Measurements from ENCODE around the gene ADARB2. TPM values are rescaled to one million over a fixed set of nuclear protein-coding genes. Genes with fewer than 3 reads are reported as not detected.

The ADARB2 gene
- total RNA-seq, 2 experiments from 2014 or later: not detected

DNA sequence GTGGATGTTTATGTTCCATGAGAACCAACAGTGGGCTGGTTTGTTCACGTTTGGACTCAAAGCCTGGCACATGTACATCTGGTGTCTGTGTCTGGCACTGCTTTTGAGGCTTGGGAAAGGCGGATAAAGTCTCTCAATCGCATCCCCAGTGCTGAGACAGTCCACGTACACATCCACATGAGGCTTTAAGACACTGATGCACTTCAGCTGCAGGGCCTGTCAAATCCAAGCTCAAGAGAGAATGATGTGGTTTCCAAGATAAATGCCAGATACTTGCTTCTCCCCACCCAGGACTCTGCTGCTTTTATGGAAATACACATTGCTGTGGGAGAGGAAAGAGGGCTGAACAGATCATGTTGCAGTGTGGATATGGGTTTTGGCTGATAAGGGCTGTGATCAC, 178.4 kb downstream of the ADARB2 start:
- CTCF ChIA-PET: no interaction called here

DNA sequence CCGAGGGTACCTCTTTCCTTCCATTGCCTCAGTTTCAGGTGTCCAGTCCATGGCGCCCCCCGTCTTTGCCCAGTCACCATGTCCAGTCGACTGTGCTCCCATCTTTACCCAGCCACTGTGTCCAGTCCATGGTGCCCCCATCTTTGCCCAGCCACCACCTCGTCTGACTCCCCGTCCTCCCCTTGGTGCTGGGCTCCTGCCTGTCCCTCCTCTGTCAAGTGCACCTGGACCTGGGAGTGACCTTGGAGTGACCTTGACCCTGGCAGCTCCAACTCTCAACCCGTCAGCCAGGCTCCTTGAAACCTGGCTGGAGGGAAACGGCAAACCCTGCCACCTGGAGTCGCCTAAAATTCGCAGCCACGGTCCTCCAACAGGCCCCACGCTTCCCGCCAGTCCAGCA, 180.2 kb downstream of the ADARB2 start:
- ChIA-PET POLR2A (no interaction called here), CTCF (no interaction called here)

More for the DNA sequence above, 178.4 kb downstream of the ADARB2 start:
- POLR2A ChIA-PET: no interaction called here

DNA sequence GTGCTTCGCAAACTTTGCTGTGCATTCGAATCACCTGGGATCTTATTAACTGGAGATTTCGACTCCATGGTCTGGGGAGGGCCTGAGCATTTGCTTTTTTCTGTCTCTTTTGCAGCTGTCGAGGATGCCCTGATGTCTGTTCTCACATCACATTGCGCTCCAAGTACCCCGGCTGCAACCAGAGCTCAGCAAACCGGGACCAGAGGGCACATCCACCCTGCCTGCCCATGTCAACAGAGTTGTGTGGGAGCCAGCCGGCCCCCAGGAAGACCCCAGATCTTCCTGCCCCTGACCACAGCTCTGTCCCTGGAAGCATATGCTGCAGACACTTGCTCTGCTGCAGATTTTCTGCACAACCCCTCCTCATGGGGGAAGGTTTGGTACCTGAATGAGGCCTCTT, 180.8 kb downstream of the ADARB2 start:
- CTCF ChIA-PET: no interaction called here
- POLR2A ChIA-PET: no interaction called here

DNA sequence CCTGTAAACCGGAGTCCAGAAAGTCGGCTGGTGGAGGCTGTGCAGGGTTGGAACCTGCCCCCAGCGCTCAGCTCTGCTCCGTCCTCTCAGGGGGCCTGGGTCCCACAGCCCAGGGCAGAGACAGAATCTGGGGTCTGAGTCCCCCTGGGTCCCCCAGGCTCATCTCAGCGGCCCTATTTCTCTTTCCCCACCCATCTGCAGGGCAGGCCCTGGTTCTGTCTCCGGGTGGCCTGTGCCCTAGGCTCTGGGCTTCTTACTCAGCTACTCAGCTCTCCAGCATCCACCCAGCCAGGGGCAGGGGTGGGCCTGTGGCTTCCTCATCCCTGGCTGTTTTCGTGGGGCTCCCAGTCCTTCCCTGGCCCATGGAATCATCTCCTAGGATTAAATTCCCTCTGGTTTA, 183.4 kb downstream of the ADARB2 start:
- CTCF ChIA-PET: no interaction called here
- POLR2A ChIA-PET: no interaction called here

DNA sequence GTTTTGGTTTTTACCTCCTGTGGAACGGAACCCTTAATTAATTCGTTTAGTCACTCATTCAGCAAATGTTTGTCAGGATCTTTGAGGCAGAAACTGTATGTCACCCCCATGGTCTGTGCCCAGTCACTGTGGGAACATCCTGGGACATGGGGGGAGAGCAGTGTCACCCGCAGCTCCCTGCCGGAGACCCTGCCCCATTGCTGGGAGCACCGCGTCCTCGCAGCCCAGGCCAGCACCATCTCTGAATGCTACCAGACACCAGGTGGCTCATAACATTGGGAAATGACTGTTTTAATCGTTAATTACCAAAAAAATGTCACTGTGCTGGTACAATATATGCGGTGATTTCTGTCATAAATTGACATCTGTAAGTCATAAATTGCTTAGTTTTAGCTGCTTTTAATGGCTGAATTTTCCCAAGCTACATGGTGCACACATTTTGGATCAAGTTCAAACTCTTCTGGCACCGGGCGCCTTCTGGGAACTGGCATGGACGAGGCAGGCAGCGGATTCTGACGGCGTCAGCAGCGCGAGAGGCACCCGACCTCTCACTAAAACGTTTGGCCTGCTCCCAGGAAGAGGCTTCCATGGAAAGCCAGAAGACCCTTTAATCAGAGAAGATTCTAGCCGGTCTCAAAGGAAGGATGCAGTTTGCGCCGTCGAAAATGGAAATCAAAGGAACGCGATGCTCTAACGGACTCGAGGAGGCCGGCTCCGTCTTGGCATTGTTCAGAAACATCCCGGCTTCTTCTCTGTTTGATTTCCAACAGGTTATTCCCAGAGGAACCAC, 184.2 kb downstream of the ADARB2 start:
- POLR2A ChIA-PET: no interaction called here
- CTCF ChIA-PET: no interaction called here

DNA sequence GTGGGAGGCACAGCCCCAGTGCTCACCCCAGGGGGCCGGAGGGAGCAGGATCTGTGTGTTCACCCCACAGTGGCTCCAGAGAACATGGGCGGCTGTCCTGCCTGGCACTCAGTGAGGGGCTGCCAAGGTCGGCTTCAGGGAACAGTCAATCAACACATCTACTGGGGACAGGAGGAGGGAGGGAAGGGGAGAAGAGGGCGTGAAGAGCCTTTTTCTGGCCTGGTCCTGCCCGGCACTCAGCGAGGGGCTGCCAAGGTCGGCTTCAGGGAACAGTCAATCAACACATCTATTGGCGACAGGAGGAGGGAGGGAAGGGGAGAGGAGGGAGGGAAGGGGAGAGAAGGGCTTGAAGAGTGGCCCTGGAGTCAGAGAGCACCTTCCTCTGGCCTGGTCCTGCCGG, 184.9 kb downstream of the ADARB2 start:
- ChIA-PET POLR2A (no interaction called here), CTCF (no interaction called here)

DNA sequence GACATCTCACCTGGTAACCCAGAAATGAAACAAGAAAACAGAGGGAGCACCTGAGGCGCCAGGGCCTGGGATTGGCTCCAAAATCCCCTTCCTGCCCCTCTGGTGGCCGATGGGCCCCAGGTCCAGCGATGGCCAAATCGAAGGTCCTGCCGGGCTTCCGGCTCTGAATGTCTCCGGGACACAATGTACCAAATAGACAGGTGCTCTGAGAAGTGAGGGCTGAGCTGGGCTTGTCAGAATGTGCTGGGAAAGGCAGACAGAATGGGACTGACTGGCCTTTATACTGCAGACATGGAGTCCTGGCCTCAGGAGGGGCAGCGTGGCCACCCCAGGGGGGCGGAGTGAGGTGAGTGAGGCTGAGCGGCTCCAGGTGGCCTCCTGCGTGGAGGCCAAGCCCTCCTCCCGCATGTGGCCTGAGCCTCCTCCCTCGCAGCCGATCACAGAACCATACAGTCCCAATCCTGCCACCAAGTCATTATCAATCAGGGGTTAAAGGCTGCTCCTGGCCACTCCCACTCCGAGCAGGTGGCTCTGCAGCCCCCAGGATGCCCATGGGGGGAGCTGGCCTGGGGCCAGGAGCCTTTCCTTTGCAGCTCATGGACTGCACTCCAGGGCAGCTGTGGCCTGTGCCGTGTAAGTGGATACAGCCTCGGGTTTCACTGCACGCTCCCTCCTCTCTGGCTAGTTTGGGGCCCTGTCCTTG, 185.5 kb downstream of the ADARB2 start:
- POLR2A ChIA-PET: no interaction called here

DNA sequence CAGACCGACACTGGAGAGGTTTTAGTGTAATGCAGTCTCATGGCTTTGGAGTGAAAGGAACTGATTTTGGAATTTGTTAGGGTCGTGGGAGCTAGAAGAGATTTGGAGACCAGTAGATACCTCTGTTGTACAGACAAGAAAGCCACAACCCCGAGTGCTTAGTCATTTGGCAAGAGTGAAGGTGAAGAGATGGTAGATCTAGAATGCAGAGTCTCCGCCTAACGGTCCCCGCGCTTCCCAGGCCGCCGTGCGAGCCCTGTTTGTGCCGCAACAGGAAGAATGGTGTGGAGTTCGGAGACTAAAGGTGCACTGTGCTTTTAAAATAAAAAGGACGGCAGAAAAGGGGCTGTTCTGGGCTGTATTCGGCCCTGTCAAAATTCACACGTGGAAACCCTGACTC, 186.7 kb downstream of the ADARB2 start:
- CTCF ChIA-PET: no interaction called here
- POLR2A ChIA-PET: no interaction called here

More for the DNA sequence above, 185.5 kb downstream of the ADARB2 start:
- CTCF ChIA-PET: no interaction called here

DNA sequence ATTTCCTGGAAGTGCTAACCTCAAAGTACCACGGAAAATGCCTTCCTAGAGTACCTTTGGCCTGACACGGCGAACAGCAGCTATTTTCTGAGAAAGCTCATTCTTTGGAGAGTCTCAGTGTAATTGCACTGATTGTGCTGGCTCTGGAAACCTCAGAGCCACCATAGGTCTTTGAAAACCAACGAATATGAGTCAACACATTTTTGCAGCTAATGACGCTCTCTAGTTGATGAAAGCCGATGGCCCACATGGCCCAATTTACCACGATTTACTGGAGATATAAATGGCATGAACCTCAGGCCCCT, 187.1 kb downstream of the ADARB2 start:
- ChIA-PET CTCF (no interaction called here), POLR2A (no interaction called here)

DNA sequence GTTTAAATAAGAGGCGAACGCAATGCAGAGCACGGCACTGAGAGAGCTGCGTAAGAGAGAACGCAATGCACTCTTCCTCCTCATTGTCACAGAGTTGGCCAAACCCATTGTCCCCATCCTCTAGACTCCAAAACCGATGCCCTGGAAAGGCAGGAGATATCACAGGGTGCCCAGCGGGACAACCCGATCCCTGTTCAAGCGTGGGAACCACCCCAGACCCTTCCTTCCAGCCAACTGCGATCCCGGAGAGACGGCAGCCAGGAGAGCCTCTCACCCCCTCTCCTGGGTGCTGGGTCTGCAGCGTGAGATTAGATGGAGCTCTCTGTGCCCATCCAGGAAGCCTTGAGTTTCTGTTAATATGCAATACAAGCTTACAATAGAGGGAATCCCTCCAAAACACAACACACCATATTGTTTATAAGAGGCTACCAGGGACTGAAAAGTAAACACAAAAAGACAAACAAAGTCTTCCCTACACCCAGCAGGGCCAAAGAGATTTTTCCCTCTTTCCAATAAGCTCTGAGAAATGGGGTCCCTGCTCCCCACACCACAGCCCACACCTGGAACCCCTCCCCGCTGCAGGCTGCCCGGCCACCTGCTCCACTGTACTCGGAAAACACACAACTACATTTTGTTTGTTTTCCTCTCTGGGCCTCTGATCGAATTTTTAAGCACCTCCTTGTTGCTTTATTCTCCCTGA, 187.6 kb downstream of the ADARB2 start:
- POLR2A ChIA-PET: no interaction called here
- CTCF ChIA-PET: no interaction called here

DNA sequence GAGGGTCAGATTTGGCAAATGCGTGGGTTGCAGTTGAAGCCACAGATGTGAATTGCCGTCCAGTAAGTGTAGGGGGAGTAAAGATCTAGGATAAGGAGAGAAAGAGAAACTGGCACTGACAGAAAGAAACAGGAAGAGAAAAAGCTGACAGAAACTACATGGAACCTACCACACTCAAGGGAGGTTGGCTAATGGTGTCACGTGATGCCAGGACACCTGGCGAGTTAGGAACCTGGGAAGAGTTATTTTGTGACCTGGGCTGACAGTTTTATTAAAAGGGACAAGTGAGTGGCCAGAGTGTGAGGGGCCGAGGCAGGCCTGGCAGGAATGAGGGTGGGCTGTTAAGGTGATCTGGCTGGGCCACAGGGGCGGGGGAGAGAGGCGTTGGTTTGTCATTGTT, 188.7 kb downstream of the ADARB2 start:
- CTCF ChIA-PET: no interaction called here
- POLR2A ChIA-PET: no interaction called here

DNA sequence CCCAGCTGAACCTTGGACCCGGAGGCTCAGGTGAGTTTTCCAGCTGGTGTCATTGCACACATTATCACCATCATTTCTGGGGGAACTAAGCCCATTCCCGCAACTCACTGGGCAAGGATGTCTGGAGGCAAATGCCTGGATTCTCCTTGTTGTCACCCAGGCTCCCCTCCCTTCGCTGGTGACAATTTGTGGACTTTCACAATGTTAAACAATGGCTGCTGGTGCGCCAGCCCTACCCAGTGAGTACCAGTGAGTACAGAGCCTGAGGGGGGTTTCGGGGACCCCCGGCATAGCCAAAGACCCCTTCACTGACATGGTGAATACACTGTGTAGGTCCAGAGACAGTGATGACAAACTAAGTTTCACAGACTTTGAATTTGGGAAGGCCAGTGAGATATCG, 189.2 kb downstream of the ADARB2 start:
- CTCF ChIA-PET: no interaction called here
- POLR2A ChIA-PET: no interaction called here

DNA sequence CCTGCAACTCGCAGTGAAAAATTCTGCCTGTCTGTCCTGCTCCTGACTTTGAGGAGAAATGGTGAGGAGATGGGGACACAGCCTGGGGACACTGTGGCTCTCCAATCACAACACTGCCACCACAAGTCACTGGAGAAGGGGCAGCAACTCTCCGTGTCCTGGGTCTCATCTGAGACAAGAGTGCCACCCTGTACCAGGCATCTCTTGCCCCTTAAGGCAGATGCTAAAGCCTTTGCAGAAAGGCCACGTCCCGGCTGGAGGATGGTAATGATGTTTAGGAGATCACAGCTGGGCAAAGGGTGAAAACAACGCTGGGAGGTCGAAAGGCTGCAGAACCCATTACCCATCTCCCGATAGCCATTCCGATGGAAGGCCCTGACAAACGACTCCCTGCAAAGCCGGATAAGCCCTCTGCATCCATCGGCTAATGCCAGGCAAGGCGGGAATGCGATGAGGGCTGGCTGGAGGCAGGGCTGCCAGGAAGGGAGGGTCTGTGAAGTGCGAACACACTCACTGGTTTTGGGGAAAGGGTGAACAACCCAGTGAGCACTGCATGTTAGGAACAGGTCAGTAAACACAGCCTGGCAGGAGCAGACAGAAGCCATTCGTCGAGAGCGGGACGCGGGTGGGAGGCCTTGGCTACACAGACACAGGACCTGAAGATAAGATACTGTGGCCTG, 190.8 kb downstream of the ADARB2 start:
- CTCF ChIA-PET: no interaction called here
- POLR2A ChIA-PET: no interaction called here

DNA sequence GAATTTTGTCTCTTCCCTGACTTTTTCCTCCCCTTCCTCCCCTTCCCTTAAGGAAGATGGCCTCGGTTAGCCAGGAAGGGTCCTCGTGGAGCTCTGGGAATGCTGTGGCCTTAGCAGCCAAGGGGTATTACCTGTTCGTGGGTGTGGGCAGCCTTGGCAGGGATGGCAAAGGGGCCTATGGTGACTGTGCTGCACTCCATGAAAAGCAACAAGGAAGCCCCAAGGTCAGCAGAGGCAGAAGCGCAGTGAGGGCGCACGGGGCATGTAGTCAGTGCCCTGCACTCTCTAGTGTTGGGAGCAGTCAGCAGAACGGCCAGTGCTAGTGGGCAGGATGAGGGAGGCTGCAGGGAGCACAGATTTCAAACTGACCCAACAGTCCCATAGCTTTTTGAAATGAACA, 191.8 kb downstream of the ADARB2 start:
- POLR2A ChIA-PET: no interaction called here
- CTCF ChIA-PET: no interaction called here

DNA sequence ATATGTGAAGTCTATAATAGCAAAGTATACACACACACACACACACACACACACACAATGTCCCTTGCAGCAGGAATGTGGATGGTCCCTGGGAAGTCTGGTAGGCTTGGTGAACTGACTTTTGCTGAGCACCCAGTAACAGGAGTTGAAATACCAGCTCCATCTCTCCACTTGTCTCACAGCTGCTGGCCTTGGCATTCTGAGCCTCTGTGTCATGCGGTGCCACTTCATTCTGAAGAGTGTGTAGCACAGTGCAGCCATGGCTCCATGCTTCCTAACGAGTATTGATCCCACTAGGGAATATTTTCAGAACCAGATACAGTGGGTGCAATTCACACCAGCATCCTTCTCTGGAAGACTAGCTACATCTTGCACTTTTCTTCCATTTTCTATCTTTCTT, 192.4 kb downstream of the ADARB2 start:
- ChIA-PET POLR2A (no interaction called here), CTCF (no interaction called here)

DNA sequence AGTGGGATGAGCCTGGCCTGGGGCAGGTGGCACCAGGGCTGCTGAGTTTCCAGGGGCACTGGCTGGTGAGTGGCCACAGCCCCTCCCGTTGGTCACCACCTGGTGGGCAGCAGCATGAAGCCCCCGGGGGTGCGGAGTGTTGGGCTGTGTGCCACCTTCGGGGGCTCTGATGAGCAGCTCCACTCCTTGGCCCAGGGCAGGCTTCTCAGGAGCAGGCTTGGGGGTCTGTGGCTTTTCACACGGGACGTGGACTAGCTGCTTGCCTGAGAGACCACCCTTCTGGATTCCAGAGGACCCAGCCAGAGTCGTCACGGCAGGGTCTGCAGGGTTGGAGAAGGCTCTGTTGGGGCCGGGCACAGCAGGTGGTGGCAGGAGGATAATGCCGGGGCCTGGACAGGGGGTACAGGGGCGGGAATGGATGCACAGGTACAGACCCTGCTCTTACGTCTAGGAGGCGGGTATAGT, 193.1 kb downstream of the ADARB2 start:
- ChIA-PET POLR2A (no interaction called here), CTCF (no interaction called here)

DNA sequence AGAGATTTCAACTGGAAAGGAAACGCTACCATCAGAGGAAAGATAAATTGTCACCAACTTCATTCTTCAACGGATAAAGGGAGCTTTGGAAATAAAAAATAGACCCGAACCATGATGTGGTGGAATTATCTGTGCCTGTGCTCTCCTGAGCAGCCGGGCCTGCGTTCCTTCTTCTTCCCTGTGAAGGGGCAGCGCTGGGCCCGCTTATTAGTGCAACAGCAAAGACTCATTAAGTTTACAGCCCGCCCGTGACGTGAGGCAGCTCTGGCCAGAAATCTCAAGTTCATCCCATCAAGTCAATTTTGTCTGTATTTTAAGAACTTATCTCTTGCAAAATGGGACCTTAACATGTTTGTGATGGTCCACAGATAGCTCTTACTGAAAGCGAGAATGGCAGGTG, 193.7 kb downstream of the ADARB2 start:
- ChIA-PET POLR2A (no interaction called here), CTCF (no interaction called here)

DNA sequence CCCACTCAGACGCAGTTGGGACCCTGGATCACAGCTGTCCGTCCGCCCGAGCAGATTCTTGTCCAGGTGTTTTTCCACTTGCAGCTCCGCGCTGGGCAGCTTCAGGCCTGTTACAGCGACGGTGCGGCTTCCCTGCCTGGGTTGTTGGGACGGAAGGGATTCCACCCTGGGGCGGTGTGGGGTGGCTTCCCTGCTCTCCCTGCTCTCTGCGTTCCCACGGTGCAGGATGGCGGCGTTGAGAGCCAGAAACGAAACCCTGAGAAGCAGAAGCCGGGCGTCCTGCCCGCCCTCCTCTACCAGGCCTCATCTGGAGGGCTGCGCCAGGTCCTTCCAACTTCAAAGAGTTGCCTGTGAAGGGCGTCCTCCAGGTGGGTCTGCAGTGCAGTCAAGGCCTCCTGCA, 194.4 kb downstream of the ADARB2 start:
- POLR2A ChIA-PET: no interaction called here
- CTCF ChIA-PET: no interaction called here

DNA sequence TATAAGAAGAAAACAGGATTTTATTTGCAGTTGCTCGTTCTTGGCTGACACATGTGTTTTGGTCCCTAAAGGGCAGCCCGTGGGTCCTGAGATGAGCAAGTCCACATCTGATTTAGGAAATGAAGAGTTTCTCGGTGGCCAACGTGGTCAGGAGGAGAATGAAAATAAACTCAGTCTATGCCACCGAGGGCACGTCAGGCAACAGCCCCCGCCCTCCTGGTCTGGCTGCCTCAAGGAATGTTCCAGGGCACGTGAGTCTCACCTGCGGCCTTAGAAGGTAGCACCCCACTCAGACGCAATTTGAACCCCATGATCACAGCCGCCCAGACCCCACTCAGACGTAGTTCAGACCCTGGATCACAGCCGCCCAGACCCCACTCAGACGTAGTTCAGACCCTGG, 197.2 kb downstream of the ADARB2 start:
- CTCF ChIA-PET: no interaction called here
- POLR2A ChIA-PET: no interaction called here

DNA sequence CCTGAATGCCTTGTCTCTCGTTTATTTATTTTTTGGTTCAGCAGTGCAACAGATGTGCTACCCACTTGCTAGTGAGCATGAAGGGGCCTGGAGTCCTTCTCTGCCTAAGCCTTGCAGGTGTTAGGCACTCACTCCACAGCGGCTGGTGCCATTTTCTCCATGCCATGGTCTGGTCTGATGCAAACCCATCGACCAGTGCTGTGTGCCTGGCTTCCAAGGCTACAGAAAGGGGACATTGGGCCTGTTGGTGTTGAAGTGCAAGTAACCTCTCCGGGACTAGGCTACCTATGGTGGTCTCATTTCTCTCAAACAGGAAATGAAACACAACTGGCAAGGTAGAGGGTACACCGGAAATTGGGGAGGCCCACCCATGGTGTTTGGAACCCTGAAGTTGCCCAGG, 198.1 kb downstream of the ADARB2 start:
- ChIA-PET CTCF (no interaction called here), POLR2A (no interaction called here)

DNA sequence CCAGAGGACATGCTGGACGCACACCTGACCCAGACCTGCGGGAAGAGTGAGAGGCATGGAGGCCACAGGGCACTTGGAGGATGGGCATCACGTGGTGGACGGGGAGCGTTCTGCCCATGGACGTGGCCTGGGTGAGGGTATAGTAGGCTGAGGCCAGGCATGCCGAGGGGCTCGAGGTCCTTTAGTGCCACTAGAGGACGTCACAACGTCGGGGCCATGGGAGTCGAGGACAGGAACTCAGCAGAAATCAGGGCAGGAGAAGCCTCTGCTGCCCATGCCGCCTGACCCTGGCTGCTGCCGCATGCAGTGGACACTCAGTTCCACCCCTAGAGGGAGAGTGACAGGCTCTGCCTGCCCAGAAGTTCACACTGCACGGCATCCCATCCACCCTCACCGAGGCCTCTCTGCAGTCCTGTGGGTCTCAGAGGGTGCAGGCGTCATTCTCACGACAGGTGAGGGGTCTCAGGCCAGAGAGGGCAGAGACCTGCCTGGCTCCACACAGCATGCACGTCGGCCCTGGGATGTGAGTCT, 198.7 kb downstream of the ADARB2 start:
- POLR2A ChIA-PET: no interaction called here
- CTCF ChIA-PET: no interaction called here

All from activated CD8-positive, alpha-beta memory T cell treated with anti-CD3 and anti-CD28 coated beads for 36 hours (primary cell).